ENCODE results near the gene GPC3.
"Not testable (repeated sequence)": the region's sequence is repeated elsewhere in the genome, so short reads cannot be mapped to it uniquely, and the experiment has no call there.

Gene GPC3

GRCh38 chrX:133923548-133923947 lies 61.8 kb downstream of the GPC3 start:
- DNase-seq = no peak

- DNase-seq = no peak
Measured at GRCh38 chrX:133923113-133923512, 62.3 kb downstream of the GPC3 start.

GRCh38 chrX:133922390-133922771 lies 63.0 kb downstream of the GPC3 start:
- DNase-seq = no peak

GRCh38 chrX:133921764-133922389 lies 63.5 kb downstream of the GPC3 start:
- no peak for DNase-seq

- DNase-seq = no peak
Measured at GRCh38 chrX:133921086-133921485, 64.3 kb downstream of the GPC3 start.

- no peak for DNase-seq
Measured at GRCh38 chrX:133918361-133918771, 67.0 kb downstream of the GPC3 start.

- DNase-seq = no peak
Measured at GRCh38 chrX:133916984-133917722, 68.2 kb downstream of the GPC3 start.

- DNase-seq = no peak
Measured at GRCh38 chrX:133913658-133914388, 71.6 kb downstream of the GPC3 start.

- DNase-seq = no peak
Measured at GRCh38 chrX:133913009-133913408, 72.4 kb downstream of the GPC3 start.

GRCh38 chrX:133911825-133912495 lies 73.4 kb downstream of the GPC3 start:
- DNase-seq = no peak

GRCh38 chrX:133910539-133910938 lies 74.9 kb downstream of the GPC3 start:
- DNase-seq = no peak

- DNase-seq = no peak
Measured at GRCh38 chrX:133909888-133910287, 75.5 kb downstream of the GPC3 start.

- no peak for DNase-seq
Measured at GRCh38 chrX:133908223-133908955, 77.0 kb downstream of the GPC3 start.

- no peak for DNase-seq
Measured at GRCh38 chrX:133907606-133908005, 77.8 kb downstream of the GPC3 start.

GRCh38 chrX:133905305-133905704 lies 80.1 kb downstream of the GPC3 start:
- DNase-seq = no peak

- no peak for DNase-seq
Measured at GRCh38 chrX:133897593-133898163, 87.7 kb downstream of the GPC3 start.

GRCh38 chrX:133892337-133892736 lies 93.1 kb downstream of the GPC3 start:
- DNase-seq = no peak

- DNase-seq = no peak
Measured at GRCh38 chrX:133888984-133889383, 96.4 kb downstream of the GPC3 start.

- not testable (repeated sequence) for DNase-seq
Measured at GRCh38 chrX:133888084-133888483, 97.3 kb downstream of the GPC3 start.

GRCh38 chrX:133884430-133885394 lies 100.7 kb downstream of the GPC3 start:
- DNase-seq = no peak

- DNase-seq = no peak
Measured at GRCh38 chrX:133881893-133882292, 103.5 kb downstream of the GPC3 start.

Data from effector CD8-positive, alpha-beta T cell (primary cell).